Measurements from ENCODE around the gene GPR63. TPM values are rescaled to one million over a fixed set of nuclear protein-coding genes. Genes with fewer than 3 reads are reported as not detected.
"Not testable (repeated sequence)": the region's sequence is repeated elsewhere in the genome, so short reads cannot be mapped to it uniquely, and the experiment has no call there.

GPR63 gene
- total RNA-seq (6.9 and 7.7 TPM in 2 replicates), polyA plus RNA-seq (1.9 and 2.4 TPM in 2 replicates)

- no peaks in the 10 kb centered on the region for H3K9me3 ChIP-seq (ENCODE audit: low read depth)
- H3K4me3 ChIP-seq, result peak within 1 kb of the TSS; percentile 76
- H3K27ac ChIP-seq, result peak within 1 kb of the TSS; percentile 58
- no peaks in the 10 kb centered on the region for H4K20me1 ChIP-seq (ENCODE audit: insufficient read depth, poor library complexity, severe bottlenecking)
- H3K9me2 ChIP-seq (replicated peaks; ENCODE audit: insufficient read depth), result no peaks in the 10 kb centered on the region
- H3K4me1 ChIP-seq (ENCODE audit: insufficient read depth), result peaks cover 4% of the 10 kb centered on the region
- no peaks in the 10 kb centered on the region for H3K27me3 ChIP-seq
- no peaks in the 10 kb centered on the region for H3K36me3 ChIP-seq (replicated peaks; ENCODE audit: insufficient read depth, low read depth)
- DNase-seq (ENCODE audit: low spot score), result peak; percentile 82
- TF ChIP-seq CTCF (IDR thresholded peaks at IDR 0.05; ENCODE audit: poor library complexity) (peak; percentile 2), EZH2phosphoT487 (IDR thresholded peaks at IDR 0.05; ENCODE audit: low read depth, severe bottlenecking, unreplicated experiment) (no peak), EZH2 (IDR thresholded peaks at IDR 0.05; ENCODE audit: borderline replicate concordance) (no peak)
- H3K79me2 ChIP-seq, result peaks cover 36% of the 10 kb centered on the region
- H2AFZ ChIP-seq, result peak within 1 kb of the TSS; percentile 66
- peak within 1 kb of the TSS; percentile 92 for H3K4me2 ChIP-seq
- WGBS (ENCODE audit: low lambda C conversion rate, missing lambda C conversion rate), result 1% methylated on average over 65 of the region's 80 CpGs
Measured at GRCh38 chr6:96837081-96837971, at the start of gene GPR63. Gene GPR63 (minus strand): TSS chr6:96837477. CDS start chr6:96799731, 37,746 bp downstream.

- Histone ChIP-seq H3K27me3 (no peaks in the 10 kb centered on the region), H3K4me3 (no peak overlapping the region), H3K79me2 (no peaks in the 10 kb centered on the region), H3K4me1 (ENCODE audit: insufficient read depth) (no peaks in the 10 kb centered on the region), H3K27ac (no peak overlapping the region), H2AFZ (no peak overlapping the region), H3K9me2 (replicated peaks; ENCODE audit: insufficient read depth) (no peaks in the 10 kb centered on the region), H3K36me3 (replicated peaks; ENCODE audit: insufficient read depth, low read depth) (no peaks in the 10 kb centered on the region), H4K20me1 (ENCODE audit: insufficient read depth, poor library complexity, severe bottlenecking) (no peaks in the 10 kb centered on the region), H3K9me3 (ENCODE audit: low read depth) (no peaks in the 10 kb centered on the region), H3K4me2 (no peak overlapping the region)
- no peak for DNase-seq (ENCODE audit: low spot score)
- WGBS (ENCODE audit: low lambda C conversion rate, missing lambda C conversion rate), result 95% methylated on average over 1 of the region's 1 CpG
- TF ChIP-seq EZH2phosphoT487 (IDR thresholded peaks at IDR 0.05; ENCODE audit: low read depth, severe bottlenecking, unreplicated experiment), result no peak
- no peak for TF ChIP-seq EZH2 (IDR thresholded peaks at IDR 0.05; ENCODE audit: borderline replicate concordance)
- TF ChIP-seq CTCF (IDR thresholded peaks at IDR 0.05; ENCODE audit: poor library complexity), result no peak
Measured at GRCh38 chr6:96886519-96886918, 49.2 kb upstream of the GPR63 start.

GRCh38 chr6:96885187-96885631 is 47.9 kb upstream of the GPR63 start:
- H3K36me3 ChIP-seq (replicated peaks; ENCODE audit: insufficient read depth, low read depth); H4K20me1 ChIP-seq (ENCODE audit: insufficient read depth, poor library complexity, severe bottlenecking); H3K27me3 ChIP-seq; H3K9me2 ChIP-seq (replicated peaks; ENCODE audit: insufficient read depth); H3K4me3 ChIP-seq; H3K4me1 ChIP-seq (ENCODE audit: insufficient read depth); H3K9me3 ChIP-seq (ENCODE audit: low read depth); DNase-seq (ENCODE audit: low spot score); H3K79me2 ChIP-seq; H2AFZ ChIP-seq; H3K27ac ChIP-seq: not testable (repeated sequence)
- H3K4me2 ChIP-seq, result peak overlapping the region; percentile 52
- WGBS (ENCODE audit: low lambda C conversion rate, missing lambda C conversion rate), result 68% methylated on average over 5 of the region's 5 CpGs

- no peaks in the 10 kb centered on the region for H3K9me3 ChIP-seq (ENCODE audit: low read depth)
- H3K4me1 ChIP-seq (ENCODE audit: insufficient read depth), result peaks cover 3% of the 10 kb centered on the region
- no peaks in the 10 kb centered on the region for H3K27me3 ChIP-seq
- no peak overlapping the region for H2AFZ ChIP-seq
- no peaks in the 10 kb centered on the region for H3K9me2 ChIP-seq (replicated peaks; ENCODE audit: insufficient read depth)
- TF ChIP-seq EZH2phosphoT487 (IDR thresholded peaks at IDR 0.05; ENCODE audit: low read depth, severe bottlenecking, unreplicated experiment), result no peak
- TF ChIP-seq CTCF (IDR thresholded peaks at IDR 0.05; ENCODE audit: poor library complexity), result no peak
- TF ChIP-seq EZH2 (IDR thresholded peaks at IDR 0.05; ENCODE audit: borderline replicate concordance), result no peak
- no peak for DNase-seq (ENCODE audit: low spot score)
- H3K79me2 ChIP-seq, result no peaks in the 10 kb centered on the region
- H3K4me3 ChIP-seq, result no peak overlapping the region
- H3K27ac ChIP-seq, result peak overlapping the region; percentile 71
- H3K36me3 ChIP-seq (replicated peaks; ENCODE audit: insufficient read depth, low read depth), result no peaks in the 10 kb centered on the region
- H3K4me2 ChIP-seq, result peak overlapping the region; percentile 32
- no peaks in the 10 kb centered on the region for H4K20me1 ChIP-seq (ENCODE audit: insufficient read depth, poor library complexity, severe bottlenecking)
Measured at GRCh38 chr6:96878143-96878542, 40.9 kb upstream of the GPR63 start.

Measured in hepatocyte (in vitro differentiated cells).